ENCODE data around the gene RBBP5. TPM values are rescaled to one million over a fixed set of nuclear protein-coding genes. Genes with fewer than 3 reads are reported as not detected.

RBBP5 gene
- total and polyA plus RNA-seq, 2 donors (not counting 1 experiment from before 2014, with no cell fraction given): 6.8 to 18.5 TPM

- 100% methylated on average over 3 of the region's 6 CpGs for WGBS (ENCODE audit: insufficient coverage)
Observed at GRCh38 chr1:205147191-205147835, 25.5 kb upstream of the RBBP5 start.

More at GRCh38 chr1:205147191-205147835, 25.5 kb upstream of the RBBP5 start:
- H3K4me1 Mint-ChIP-seq: no peaks in the 10 kb centered on the region
- DNase-seq (no peak), ATAC-seq (ENCODE audit: low read depth) (no peak)
- POLR2A ChIA-PET: interaction anchor here (0.7 kb wide), 1 partner anchor 11 kb away, joined by 5 read pairs; no protein-coding TSS in a partner anchor
- H3K27ac Mint-ChIP-seq: no peak overlapping the region
- H3K36me3 ChIP-seq (replicated peaks in 1 of 2; ENCODE audit: control extremely low read depth in 1 of 2, control insufficient read depth in 1 of 2, extremely low read depth in 1 of 2, insufficient read depth in 2 of 2, low read length in 1 of 2): peaks cover 0 to 30% of the 10 kb centered on the region in 2 experiments
- no peaks in the 10 kb centered on the region for H3K9me3 ChIP-seq (ENCODE audit: control extremely low read depth in 1 of 3, control insufficient read depth in 2 of 3, insufficient read depth in 1 of 3, low read length in 2 of 3)
- no peak overlapping the region for H3K27ac ChIP-seq (ENCODE audit: low read length in 2 of 2)
- no peaks in the 10 kb centered on the region for H3K27me3 ChIP-seq (replicated peaks in 1 of 4; ENCODE audit: control extremely low read depth in 1 of 4, control insufficient read depth in 3 of 4, insufficient read depth in 4 of 4, low read length in 3 of 4)
- TF ChIP-seq CTCF (IDR thresholded peaks at IDR 0.05) (no peak), EZH2 (IDR thresholded peaks at IDR 0.05; ENCODE audit: borderline replicate concordance, insufficient read depth, low read depth, low read length, poor library complexity, severe bottlenecking) (no peak)
- no peaks in the 10 kb centered on the region for H3K27me3 Mint-ChIP-seq
- H3K4me1 ChIP-seq (ENCODE audit: control insufficient read depth in 2 of 2, insufficient read depth in 2 of 2, low read length in 2 of 2): no peaks in the 10 kb centered on the region
- H3K9me3 Mint-ChIP-seq (ENCODE audit: insufficient read depth): no peaks in the 10 kb centered on the region
- H2AFZ ChIP-seq (ENCODE audit: insufficient read depth, low read depth, low read length, poor library complexity, severe bottlenecking): no peak overlapping the region
- no peak overlapping the region for H3K4me2 ChIP-seq (replicated peaks; ENCODE audit: low read depth, low read length, poor library complexity, severe bottlenecking)
- H3K79me2 ChIP-seq (ENCODE audit: control insufficient read depth, insufficient read depth, low read length): no peaks in the 10 kb centered on the region
- CTCF ChIA-PET: interaction anchor here (0.6 to 1.6 kb wide), 4 partner anchors 13 to 172 kb away, joined by 3 to 4 read pairs (median 3); no protein-coding TSS in a partner anchor
- H3K4me3 Mint-ChIP-seq: no peak overlapping the region
- H3K4me3 ChIP-seq (ENCODE audit: control extremely low read depth in 1 of 5, extremely low read depth in 1 of 5, insufficient read depth in 1 of 5, low read depth in 2 of 5, low read length in 4 of 5): no peak overlapping the region
- no peak overlapping the region for H3K9ac ChIP-seq (ENCODE audit: low read length)
- intact Hi-C loops (cut with micrococcal nuclease): no loop called here
- no peaks in the 10 kb centered on the region for H4K20me1 ChIP-seq (ENCODE audit: control insufficient read depth, insufficient read depth, low read length, poor library complexity, severe bottlenecking)

Data from B cell (primary cell).